ENCODE results near the gene RASL11B.

- TF ChIP-seq, protein P1, sequence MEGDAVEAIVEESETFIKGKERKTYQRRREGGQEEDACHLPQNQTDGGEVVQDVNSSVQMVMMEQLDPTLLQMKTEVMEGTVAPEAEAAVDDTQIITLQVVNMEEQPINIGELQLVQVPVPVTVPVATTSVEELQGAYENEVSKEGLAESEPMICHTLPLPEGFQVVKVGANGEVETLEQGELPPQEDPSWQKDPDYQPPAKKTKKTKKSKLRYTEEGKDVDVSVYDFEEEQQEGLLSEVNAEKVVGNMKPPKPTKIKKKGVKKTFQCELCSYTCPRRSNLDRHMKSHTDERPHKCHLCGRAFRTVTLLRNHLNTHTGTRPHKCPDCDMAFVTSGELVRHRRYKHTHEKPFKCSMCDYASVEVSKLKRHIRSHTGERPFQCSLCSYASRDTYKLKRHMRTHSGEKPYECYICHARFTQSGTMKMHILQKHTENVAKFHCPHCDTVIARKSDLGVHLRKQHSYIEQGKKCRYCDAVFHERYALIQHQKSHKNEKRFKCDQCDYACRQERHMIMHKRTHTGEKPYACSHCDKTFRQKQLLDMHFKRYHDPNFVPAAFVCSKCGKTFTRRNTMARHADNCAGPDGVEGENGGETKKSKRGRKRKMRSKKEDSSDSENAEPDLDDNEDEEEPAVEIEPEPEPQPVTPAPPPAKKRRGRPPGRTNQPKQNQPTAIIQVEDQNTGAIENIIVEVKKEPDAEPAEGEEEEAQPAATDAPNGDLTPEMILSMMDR (IDR thresholded peaks at IDR 0.05; ENCODE audit: extremely low read depth in 1 of 2, insufficient read depth in 1 of 2, low read depth in 1 of 2, low read length in 2 of 2), result no peak
- no peak for TF ChIP-seq EZH2 (IDR thresholded peaks at IDR 0.05; ENCODE audit: borderline replicate concordance, low read depth, low read length, severe bottlenecking)
- TF ChIP-seq POLR2A (IDR thresholded peaks at IDR 0.05; ENCODE audit: low read depth, low read length), result no peak
- TF ChIP-seq FOS (IDR thresholded peaks at IDR 0.05; ENCODE audit: borderline replicate concordance, insufficient read depth, low read length), result no peak
- no peak for TF ChIP-seq POLR2AphosphoS5 (IDR thresholded peaks at IDR 0.05; ENCODE audit: insufficient read depth, low read depth, low read length)
- TF ChIP-seq MAX (IDR thresholded peaks at IDR 0.05; ENCODE audit: insufficient read depth, insufficient read length), result no peak
- TF ChIP-seq MYC (IDR thresholded peaks at IDR 0.05; ENCODE audit: low read depth, low read length), result no peak
- TF ChIP-seq JUN (IDR thresholded peaks at IDR 0.05; ENCODE audit: borderline replicate concordance, insufficient read depth, insufficient read length, low read depth), result no peak
- no peak for TF ChIP-seq GATA2 (IDR thresholded peaks at IDR 0.05; ENCODE audit: insufficient read depth, insufficient read length, low read depth, low read length)
These were observed 5.3 kb upstream of the RASL11B start for GRCh38 chr4:52856801-52857200.
